Measurements from ENCODE around the gene ARHGAP45.

Gene ARHGAP45

DNA sequence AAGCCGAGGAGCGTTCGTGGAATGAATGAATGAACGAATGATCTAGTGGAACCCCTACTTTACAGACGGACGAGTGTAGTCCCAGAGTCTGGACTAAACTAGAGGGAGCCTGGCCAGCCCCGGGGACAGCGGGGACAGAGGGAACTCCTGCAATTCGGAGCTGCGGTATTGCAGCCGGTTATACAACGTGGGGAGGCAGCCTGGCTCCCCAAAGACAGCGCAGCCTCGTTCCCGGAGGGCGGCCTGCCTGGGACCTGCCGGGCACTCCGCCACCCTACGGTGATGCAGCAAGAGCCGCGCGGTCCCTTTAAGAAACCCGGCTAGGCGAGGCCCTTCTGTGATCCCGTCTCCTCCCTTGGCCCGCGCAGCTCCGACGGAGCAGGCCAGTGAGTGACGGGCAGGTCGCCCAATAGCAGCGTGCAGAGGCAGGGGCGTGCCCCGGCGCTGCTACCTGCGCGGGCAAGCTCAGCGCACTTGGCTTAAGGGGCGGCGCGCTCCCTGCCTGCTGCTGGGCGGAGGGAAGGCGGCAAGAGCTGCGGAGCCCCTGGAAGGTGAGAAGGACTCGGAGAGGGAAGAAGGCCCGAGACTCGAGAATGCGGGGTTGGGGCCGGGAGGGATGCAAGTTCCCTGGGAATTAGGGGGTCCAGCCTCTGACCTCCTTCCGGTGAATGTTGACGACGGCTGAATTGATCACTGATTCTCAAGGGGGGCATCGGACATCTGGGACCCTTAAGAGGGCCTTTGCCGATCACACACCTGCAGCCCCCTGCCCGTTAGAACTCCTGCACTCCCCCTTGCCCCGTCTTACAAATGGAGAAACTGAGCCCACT is 27.1 kb upstream of the ARHGAP45 start, which contains the start of gene ABCA7:
Gene ABCA7, plus strand, starts transcription at position 462 of the 830 bp plus-strand sequence. CDS start 1,255 bp downstream, outside the sequence.
- DNase-seq (ENCODE audit: low spot score): peak; percentile 93

DNA sequence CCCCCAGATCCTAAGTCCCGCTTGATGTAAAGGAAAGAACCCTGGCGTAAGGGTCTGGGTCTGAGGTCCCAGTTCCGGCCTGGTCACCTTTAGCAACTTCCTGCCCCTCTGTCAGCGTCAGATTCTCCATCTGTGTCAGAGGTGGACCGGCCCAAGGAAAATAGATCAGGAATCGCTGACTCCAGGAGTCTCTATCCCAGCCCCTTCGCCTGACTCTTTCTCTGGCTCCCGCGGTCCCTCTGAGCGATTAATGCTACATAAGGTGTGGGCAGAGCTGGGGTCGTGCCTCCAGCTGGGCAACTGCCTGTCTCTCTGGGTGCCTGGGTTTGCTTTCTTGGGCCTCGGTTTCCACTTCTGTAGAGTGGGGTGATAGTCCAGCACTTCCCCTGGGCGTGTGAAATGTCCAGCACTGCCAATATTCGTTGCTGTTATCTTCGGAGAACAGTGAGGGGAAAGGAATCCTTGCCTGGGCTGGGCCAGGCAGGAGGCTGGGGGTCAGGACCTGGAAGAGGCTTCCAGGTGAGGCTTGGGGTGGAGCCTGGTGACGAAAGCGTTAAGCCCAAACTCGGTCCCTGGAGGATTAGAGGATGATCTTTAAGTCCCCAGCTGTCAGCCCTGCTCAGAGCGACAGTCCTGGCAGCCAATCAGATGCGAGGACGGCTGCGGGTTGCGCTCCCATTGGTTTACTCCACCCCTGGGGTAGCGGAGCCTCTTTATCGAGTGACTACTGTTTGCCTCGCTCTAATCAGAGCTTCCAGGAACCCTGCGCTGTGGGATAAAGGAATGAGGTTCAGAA is 26.3 kb upstream of the ARHGAP45 start:
- DNase-seq (ENCODE audit: low spot score): peak; percentile 99

DNA sequence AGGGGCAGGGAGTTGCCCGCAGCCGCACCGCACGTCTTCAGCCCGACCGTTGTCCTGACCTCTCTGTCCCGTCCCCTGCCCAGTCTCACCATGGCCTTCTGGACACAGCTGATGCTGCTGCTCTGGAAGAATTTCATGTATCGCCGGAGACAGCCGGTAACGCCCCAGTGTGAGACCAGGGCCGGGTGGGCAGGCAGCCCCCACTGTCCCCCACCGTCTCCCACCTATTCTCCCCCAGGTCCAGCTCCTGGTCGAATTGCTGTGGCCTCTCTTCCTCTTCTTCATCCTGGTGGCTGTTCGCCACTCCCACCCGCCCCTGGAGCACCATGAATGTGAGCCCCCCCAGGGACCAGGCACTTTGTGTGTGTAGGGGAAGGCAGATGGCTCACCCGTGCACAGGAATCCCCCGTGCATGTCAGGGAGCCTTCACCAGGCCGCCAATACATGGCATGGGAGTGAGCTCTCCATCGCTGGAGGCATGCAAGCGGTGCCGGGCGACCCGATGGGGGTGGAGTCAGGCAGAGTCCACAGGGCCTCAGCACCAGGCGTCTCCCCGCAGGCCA is 25.6 kb upstream of the ARHGAP45 start:
- DNase-seq (ENCODE audit: low spot score): no peak

GRCh38 chr19:1041835-1042685 is 24.9 kb upstream of the ARHGAP45 start:
- no peak for DNase-seq (ENCODE audit: low spot score)

DNA sequence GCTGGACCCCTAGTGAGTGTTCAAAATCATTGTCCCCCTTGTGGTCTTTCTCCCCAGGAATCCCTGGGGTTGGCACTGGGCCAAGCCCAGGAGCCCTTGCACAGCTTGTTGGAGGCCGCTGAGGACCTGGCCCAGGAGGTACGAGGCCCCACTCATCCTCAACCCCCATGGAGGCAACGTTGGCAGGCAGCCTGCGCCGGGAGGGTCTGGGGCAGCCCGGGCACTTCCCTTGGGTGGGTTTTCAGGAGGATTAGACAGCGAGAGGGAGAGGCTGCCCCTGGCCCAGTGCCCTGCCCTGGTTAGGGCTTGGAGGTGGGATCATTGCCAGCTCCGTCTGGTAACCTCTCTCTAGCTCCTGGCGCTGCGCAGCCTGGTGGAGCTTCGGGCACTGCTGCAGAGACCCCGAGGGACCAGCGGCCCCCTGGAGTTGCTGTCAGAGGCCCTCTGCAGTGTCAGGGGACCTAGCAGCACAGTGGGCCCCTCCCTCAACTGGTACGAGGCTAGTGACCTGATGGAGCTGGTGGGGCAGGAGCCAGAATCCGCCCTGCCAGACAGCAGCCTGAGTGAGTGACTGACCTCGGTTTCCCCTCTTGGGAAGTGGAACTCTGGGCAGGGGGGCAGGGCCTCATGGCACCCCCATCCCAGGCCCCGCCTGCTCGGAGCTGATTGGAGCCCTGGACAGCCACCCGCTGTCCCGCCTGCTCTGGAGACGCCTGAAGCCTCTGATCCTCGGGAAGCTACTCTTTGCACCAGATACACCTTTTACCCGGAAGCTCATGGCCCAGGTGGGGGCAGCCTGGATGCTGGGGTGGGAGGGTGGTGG is 24.1 kb upstream of the ARHGAP45 start:
- DNase-seq (ENCODE audit: low spot score): no peak

- DNase-seq (ENCODE audit: low spot score): peak; percentile 74
Observed at GRCh38 chr19:1045247-1045603, 21.7 kb upstream of the ARHGAP45 start.

- DNase-seq (ENCODE audit: low spot score): no peak
Observed at GRCh38 chr19:1046117-1046626, 20.8 kb upstream of the ARHGAP45 start.

DNA sequence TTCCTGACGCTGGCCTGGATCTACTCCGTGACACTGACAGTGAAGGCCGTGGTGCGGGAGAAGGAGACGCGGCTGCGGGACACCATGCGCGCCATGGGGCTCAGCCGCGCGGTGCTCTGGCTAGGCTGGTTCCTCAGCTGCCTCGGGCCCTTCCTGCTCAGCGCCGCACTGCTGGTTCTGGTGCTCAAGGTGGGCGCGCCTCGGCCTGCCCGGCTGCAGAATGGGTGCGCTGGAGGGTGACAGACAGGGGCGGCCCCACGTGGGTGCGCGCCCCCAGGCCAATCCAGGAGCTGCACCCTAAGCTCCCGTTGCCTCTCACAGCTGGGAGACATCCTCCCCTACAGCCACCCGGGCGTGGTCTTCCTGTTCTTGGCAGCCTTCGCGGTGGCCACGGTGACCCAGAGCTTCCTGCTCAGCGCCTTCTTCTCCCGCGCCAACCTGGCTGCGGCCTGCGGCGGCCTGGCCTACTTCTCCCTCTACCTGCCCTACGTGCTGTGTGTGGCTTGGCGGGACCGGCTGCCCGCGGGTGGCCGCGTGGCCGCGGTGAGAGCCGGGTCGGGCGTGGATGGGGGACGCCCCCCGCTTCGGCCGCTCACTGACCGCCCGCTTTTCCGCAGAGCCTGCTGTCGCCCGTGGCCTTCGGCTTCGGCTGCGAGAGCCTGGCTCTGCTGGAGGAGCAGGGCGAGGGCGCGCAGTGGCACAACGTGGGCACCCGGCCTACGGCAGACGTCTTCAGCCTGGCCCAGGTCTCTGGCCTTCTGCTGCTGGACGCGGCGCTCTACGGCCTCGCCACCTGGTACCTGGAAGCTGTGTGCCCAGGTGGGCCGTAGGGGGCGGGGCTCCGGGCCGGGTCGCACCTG is 19.9 kb upstream of the ARHGAP45 start:
- no peak for DNase-seq (ENCODE audit: low spot score)

GRCh38 chr19:1047696-1048147 is 19.2 kb upstream of the ARHGAP45 start:
- no peak for DNase-seq (ENCODE audit: low spot score)

DNA sequence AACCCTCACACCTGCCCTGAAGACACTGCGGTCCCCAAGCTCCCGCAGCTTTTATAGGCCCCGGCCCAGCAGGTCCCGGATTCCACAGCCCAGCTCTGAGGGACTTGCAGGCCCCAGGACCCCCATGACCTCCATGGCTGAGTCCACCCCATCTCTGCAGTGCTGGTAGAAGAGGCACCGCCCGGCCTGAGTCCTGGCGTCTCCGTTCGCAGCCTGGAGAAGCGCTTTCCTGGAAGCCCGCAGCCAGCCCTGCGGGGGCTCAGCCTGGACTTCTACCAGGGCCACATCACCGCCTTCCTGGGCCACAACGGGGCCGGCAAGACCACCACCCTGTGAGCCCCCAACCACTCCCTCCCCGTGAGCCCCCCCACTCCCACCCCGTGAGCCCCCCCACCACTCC is 17.9 kb upstream of the ARHGAP45 start:
- DNase-seq (ENCODE audit: low spot score): no peak

DNA sequence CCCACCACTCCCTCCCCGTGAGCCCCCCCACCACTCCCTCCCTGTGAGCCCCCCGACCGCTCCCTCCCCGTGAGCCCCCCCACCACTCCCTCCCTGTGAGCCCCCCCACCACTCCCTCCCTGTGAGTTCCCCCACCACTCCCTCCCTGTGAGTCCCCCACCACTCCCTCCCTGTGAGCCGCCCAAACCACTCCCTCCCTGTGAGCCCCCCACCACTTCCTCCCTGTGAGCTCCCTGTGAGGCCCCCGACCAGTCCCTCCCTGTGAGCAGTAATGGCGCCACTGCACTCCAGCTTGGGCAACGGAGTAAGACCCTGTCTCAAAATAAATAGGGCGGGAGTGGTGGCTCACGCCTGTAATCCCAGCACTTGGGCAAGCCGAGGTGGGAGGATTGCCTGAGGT is 17.2 kb upstream of the ARHGAP45 start:
- DNase-seq (ENCODE audit: low spot score): no peak

GRCh38 chr19:1050989-1051788 is 15.8 kb upstream of the ARHGAP45 start:
- DNase-seq (ENCODE audit: low spot score): no peak

GRCh38 chr19:1051791-1052190 is 15.2 kb upstream of the ARHGAP45 start:
- DNase-seq (ENCODE audit: low spot score): no peak

DNA sequence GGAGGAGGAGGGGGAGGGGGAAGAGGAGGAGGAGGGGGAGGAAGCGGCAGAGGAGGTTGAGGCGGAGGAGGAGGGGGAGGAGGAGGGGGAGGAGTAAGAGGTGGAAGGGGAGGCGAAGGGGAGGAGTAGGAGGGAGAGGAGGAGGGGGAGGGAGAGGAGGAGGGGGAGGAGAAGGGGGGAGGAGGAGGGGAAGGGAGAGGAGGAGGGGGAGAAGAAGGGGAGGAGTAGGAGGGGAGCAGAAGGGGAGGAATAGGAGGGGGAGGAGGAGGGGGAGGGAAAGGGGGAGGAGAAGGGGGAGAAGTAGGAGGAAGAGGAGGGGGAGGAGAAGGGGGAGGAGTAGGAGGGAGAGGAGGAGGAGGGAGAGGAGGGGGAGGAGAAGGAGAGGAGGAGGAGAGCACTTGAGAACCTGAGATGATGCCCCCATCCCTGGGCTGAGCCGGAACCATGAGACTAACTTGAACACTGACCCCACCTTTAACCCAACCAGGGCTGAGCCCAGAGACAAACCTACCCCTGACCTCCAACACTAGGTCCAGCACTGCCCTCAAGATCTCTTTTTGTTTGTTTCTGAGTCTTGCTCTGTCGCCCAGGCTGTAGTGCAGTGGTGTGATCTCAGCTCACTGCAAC is 14.5 kb upstream of the ARHGAP45 start:
- DNase-seq (ENCODE audit: low spot score): no peak

DNA sequence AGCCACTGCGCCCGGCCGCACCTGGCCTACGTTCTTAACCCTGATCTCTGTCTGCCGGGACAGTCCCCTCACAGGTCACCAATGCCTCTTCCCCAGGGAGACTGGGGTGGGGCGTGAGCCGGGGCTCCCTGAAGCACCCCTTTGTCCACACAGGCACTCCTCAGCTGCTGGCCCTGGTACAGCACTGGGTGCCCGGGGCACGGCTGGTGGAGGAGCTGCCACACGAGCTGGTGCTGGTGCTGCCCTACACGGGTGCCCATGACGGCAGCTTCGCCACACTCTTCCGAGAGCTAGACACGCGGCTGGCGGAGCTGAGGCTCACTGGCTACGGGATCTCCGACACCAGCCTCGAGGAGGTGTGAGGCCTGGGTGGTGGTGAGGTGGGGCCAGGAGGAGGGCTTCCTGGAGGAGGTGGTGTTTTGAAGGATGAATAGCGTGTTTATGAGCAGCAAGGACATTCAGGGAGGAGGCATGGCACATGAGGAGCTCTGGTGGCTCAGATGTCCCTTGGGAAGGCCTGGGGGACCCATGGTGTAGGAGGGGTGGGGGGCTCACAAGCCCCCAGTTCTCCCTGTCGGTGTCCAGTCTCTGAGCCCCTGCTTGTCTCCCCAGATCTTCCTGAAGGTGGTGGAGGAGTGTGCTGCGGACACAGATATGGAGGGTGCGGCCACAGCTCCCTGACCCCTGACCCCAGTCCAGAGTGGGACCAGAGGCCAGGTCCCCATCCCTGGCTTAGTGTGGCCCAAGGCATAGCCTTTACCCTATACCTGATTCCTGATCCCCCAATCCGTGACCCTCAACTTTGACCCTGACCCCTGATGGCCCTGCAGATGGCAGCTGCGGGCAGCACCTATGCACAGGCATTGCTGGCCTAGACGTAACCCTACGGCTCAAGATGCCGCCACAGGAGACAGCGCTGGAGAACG is 13.5 kb upstream of the ARHGAP45 start:
- DNase-seq (ENCODE audit: low spot score): no peak

- DNase-seq (ENCODE audit: low spot score): no peak
Observed at GRCh38 chr19:1054102-1055027, 12.6 kb upstream of the ARHGAP45 start.
